ENCODE results near the gene GNA14. TPM values are rescaled to one million over a fixed set of nuclear protein-coding genes. Genes with fewer than 3 reads are reported as not detected.
"Not testable (repeated sequence)": the region's sequence is repeated elsewhere in the genome, so short reads cannot be mapped to it uniquely, and the experiment has no call there.

The GNA14 gene
- total RNA-seq, 1 experiment from 2014 or later = 1.3 TPM

- no peaks in the 10 kb centered on the region for H4K20me1 ChIP-seq (ENCODE audit: insufficient read depth)
- H3K9me3 ChIP-seq (ENCODE audit: insufficient read depth, low read depth) = no peaks in the 10 kb centered on the region
- ChIA-PET CTCF (interaction anchor here (1.4 to 1.8 kb wide), 2 partner anchors 9 to 14 kb away, joined by 4 to 7 read pairs; no protein-coding TSS in a partner anchor), POLR2A (ENCODE audit: unreplicated experiment) (no interaction called here)
- no peak overlapping the region for H3K4me3 ChIP-seq
- TF ChIP-seq CTCF (conservative IDR thresholded peaks at IDR 0.05) (no peak), EZH2 (IDR thresholded peaks at IDR 0.05; ENCODE audit: low read depth) (no peak)
- no peaks in the 10 kb centered on the region for H3F3A ChIP-seq (ENCODE audit: insufficient read depth, low read depth)
- H2AFZ ChIP-seq = no peak overlapping the region
- no peaks in the 10 kb centered on the region for H3K36me3 ChIP-seq (ENCODE audit: low read depth)
- H3K27ac ChIP-seq = no peak overlapping the region
- no peaks in the 10 kb centered on the region for H3K79me2 ChIP-seq (ENCODE audit: low read depth)
- no peaks in the 10 kb centered on the region for H3K4me1 ChIP-seq (replicated peaks; ENCODE audit: insufficient read depth)
- no peaks in the 10 kb centered on the region for H3K27me3 ChIP-seq (ENCODE audit: insufficient read depth, low read depth)
- BruUV-seq (replicated peaks) = no TSS peak
- H3K4me2 ChIP-seq = no peak overlapping the region
- no peak for DNase-seq
- H3K9me2 ChIP-seq (ENCODE audit: insufficient read depth) = no peaks in the 10 kb centered on the region
- intact Hi-C loops (cut with micrococcal nuclease; ENCODE audit: unreplicated experiment) = no loop called here
Observed at GRCh38 chr9:77442436-77442835, 205.7 kb downstream of the GNA14 start.

GRCh38 chr9:77441124-77441523 lies 207.0 kb downstream of the GNA14 start:
- H3K27ac ChIP-seq; BruUV-seq (replicated peaks); POLR2A ChIA-PET (ENCODE audit: unreplicated experiment); DNase-seq; H3K36me3 ChIP-seq (ENCODE audit: low read depth); intact Hi-C loops (cut with micrococcal nuclease; ENCODE audit: unreplicated experiment); H3F3A ChIP-seq (ENCODE audit: insufficient read depth, low read depth); H3K4me1 ChIP-seq (replicated peaks; ENCODE audit: insufficient read depth); H3K9me2 ChIP-seq (ENCODE audit: insufficient read depth); H2AFZ ChIP-seq; H3K79me2 ChIP-seq (ENCODE audit: low read depth); H4K20me1 ChIP-seq (ENCODE audit: insufficient read depth); H3K9me3 ChIP-seq (ENCODE audit: insufficient read depth, low read depth); H3K27me3 ChIP-seq (ENCODE audit: insufficient read depth, low read depth); H3K4me2 ChIP-seq; H3K4me3 ChIP-seq: not testable (repeated sequence)
- CTCF ChIA-PET = interaction anchor here (1.8 kb wide), 1 partner anchor 16 kb away, joined by 7 read pairs; no protein-coding TSS in a partner anchor

- H3K4me2 ChIP-seq = no peak overlapping the region
Observed at GRCh38 chr9:77440057-77440456, 208.1 kb downstream of the GNA14 start.

More at GRCh38 chr9:77440057-77440456, 208.1 kb downstream of the GNA14 start:
- no peak overlapping the region for H2AFZ ChIP-seq
- no peak for DNase-seq
- intact Hi-C loops (cut with micrococcal nuclease; ENCODE audit: unreplicated experiment) = no loop called here
- no peaks in the 10 kb centered on the region for H3K9me3 ChIP-seq (ENCODE audit: insufficient read depth, low read depth)
- ChIA-PET CTCF (no interaction called here), POLR2A (ENCODE audit: unreplicated experiment) (no interaction called here)
- no peaks in the 10 kb centered on the region for H3K4me1 ChIP-seq (replicated peaks; ENCODE audit: insufficient read depth)
- H4K20me1 ChIP-seq (ENCODE audit: insufficient read depth) = no peaks in the 10 kb centered on the region
- H3K4me3 ChIP-seq = no peak overlapping the region
- no peaks in the 10 kb centered on the region for H3K36me3 ChIP-seq (ENCODE audit: low read depth)
- no peaks in the 10 kb centered on the region for H3K79me2 ChIP-seq (ENCODE audit: low read depth)
- H3K9me2 ChIP-seq (ENCODE audit: insufficient read depth) = no peaks in the 10 kb centered on the region
- H3K27ac ChIP-seq = no peak overlapping the region
- no peak for TF ChIP-seq EZH2 (IDR thresholded peaks at IDR 0.05; ENCODE audit: low read depth)
- TF ChIP-seq CTCF (conservative IDR thresholded peaks at IDR 0.05) = no peak
- no TSS peak for BruUV-seq (replicated peaks)
- no peaks in the 10 kb centered on the region for H3F3A ChIP-seq (ENCODE audit: insufficient read depth, low read depth)
- H3K27me3 ChIP-seq (ENCODE audit: insufficient read depth, low read depth) = no peaks in the 10 kb centered on the region

All from PC-9 (cell line).